ENCODE results near the gene IGFN1. TPM values are rescaled to one million over a fixed set of nuclear protein-coding genes. Genes with fewer than 3 reads are reported as not detected.

The IGFN1 gene
- total and polyA plus RNA-seq, 2 donors (not counting 3 experiments of a cell fraction or from before 2014, with no cell fraction given), result not detected

DNA sequence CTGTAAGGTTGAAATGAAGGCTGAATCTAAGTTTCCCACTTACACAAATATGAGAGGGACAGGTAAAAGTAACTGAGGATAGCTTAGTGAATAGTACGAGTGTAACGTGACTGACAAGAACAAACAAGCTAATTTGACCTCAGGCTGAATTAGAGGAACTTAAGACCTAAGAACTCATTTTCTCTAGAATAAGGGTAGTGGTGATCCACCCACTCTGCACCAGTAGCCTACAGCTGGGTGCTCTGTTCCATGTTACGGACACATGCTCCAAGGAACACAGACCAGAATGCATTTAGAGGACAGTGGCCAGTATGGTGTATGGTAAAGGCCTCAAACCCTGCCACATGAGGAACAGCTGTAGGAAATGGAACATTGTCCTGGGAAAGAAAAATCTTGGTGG lies 21.4 kb upstream of the IGFN1 start:
- no TSS peak for BruUV-seq (replicated peaks)
- dilution Hi-C loops (cut with MboI; ENCODE audit: extremely low pct_ligation_motif_present, low sequenced_read_pairs), result no loop called here

More for the DNA sequence above, 21.4 kb upstream of the IGFN1 start:
- TF ChIP-seq MYC (IDR thresholded peaks at IDR 0.05; ENCODE audit: low read depth, low read length) (no peak), POLR2AphosphoS5 (IDR thresholded peaks at IDR 0.05; ENCODE audit: insufficient read depth, low read depth, low read length) (no peak), JUN (IDR thresholded peaks at IDR 0.05; ENCODE audit: borderline replicate concordance, insufficient read depth, insufficient read length, low read depth) (no peak), GATA2 (IDR thresholded peaks at IDR 0.05; ENCODE audit: insufficient read depth, insufficient read length, low read depth, low read length) (no peak), POLR2A (IDR thresholded peaks at IDR 0.05; ENCODE audit: low read depth, low read length) (no peak), MAX (IDR thresholded peaks at IDR 0.05; ENCODE audit: insufficient read depth, insufficient read length) (no peak), EZH2 (IDR thresholded peaks at IDR 0.05; ENCODE audit: borderline replicate concordance, low read depth, low read length, severe bottlenecking) (no peak), CTCF (IDR thresholded peaks at IDR 0.05; ENCODE audit: extremely low read depth in 1 of 2, insufficient read depth in 1 of 2, low read depth in 1 of 2, low read length in 2 of 2) (no peak)
- DNase-seq (ENCODE audit: low read depth, low spot score) (no peak), FAIRE-seq (no peak)
- CTCF ChIA-PET, result interaction anchor here (0.5 to 2.4 kb wide), 5 partner anchors 10 to 783 kb away, joined by 3 to 9 read pairs (median 4); partner anchors contain the start of gene TMEM9
- no peak overlapping the region for H3K27ac ChIP-seq (ENCODE audit: insufficient read depth, low read depth, low read length)
- no peak overlapping the region for H3K4me3 ChIP-seq (replicated peaks in 1 of 3; ENCODE audit: insufficient read depth in 1 of 3, low read depth in 1 of 3, low read length in 3 of 3)
- no peak overlapping the region for H3K9ac ChIP-seq (replicated peaks; ENCODE audit: extremely low read depth, insufficient read depth, low read length)
- no peaks in the 10 kb centered on the region for H3K9me3 ChIP-seq (replicated peaks; ENCODE audit: control insufficient read depth, insufficient read depth, low read length)
- H4K20me1 ChIP-seq (replicated peaks; ENCODE audit: control insufficient read depth, extremely low read depth, insufficient read depth, low read length), result no peaks in the 10 kb centered on the region
- no peaks in the 10 kb centered on the region for H3K9me1 ChIP-seq (replicated peaks; ENCODE audit: control insufficient read depth, extremely low read depth, insufficient read depth, low read length)
- POLR2A ChIA-PET, result no interaction called here
- no peaks in the 10 kb centered on the region for H3K79me2 ChIP-seq (ENCODE audit: control insufficient read depth, insufficient read depth, low read length)
- H3K4me1 ChIP-seq (ENCODE audit: control insufficient read depth, extremely low read depth, insufficient read depth, low read length), result peaks cover 9% of the 10 kb centered on the region
- H3K27me3 ChIP-seq (ENCODE audit: control insufficient read depth in 2 of 2, insufficient read depth in 2 of 2, low read length in 2 of 2), result peaks cover 10 to 13% of the 10 kb centered on the region in 2 experiments
- H2AFZ ChIP-seq (ENCODE audit: low read depth, low read length), result no peak overlapping the region
- no peaks in the 10 kb centered on the region for H3K36me3 ChIP-seq (ENCODE audit: control insufficient read depth in 2 of 2, extremely low read depth in 1 of 2, insufficient read depth in 2 of 2, low read length in 2 of 2)
- H3K4me2 ChIP-seq (ENCODE audit: insufficient read depth, low read length), result no peak overlapping the region
- intact Hi-C loops (cut with micrococcal nuclease), result no loop called here

Data from endothelial cell of umbilical vein (primary cell).